ENCODE data around the gene BARD1. TPM values are rescaled to one million over a fixed set of nuclear protein-coding genes. Genes with fewer than 3 reads are reported as not detected.

BARD1 gene
- total RNA-seq, 5 donors from 2014 or later (not counting 1 experiment from before 2014, with no cell fraction given) = 6.7 to 12.1 (median 11.1) TPM

DNA sequence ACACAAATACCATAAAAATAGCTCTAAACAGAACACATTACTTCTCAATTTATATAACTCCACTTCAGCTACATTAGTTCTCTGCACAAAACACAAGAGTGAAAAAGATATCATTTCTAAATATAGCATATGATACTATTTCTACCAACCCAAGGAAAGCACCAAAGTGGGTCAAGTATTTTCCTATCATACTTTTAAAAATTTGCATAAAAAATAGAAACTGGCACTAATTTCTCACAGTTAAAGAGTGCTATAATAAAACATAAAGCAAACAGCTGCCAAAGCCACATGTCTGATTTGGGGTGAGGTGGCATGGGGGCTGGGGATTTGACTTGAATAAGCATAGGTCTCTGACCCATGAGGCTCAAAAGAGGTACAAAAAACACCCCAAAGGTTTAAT lies 61.5 kb downstream of the BARD1 start:
- Histone ChIP-seq H3K4me3 (ENCODE audit: control insufficient read depth in 1 of 2, extremely low read depth in 1 of 2, low read length in 1 of 2) (no peak overlapping the region), H3K27me3 (replicated peaks in 1 of 2; ENCODE audit: control insufficient read depth in 2 of 2, extremely low read depth in 1 of 2, insufficient read depth in 2 of 2, low read length in 1 of 2) (no peaks in the 10 kb centered on the region), H3K27ac (ENCODE audit: low read length) (no peak overlapping the region), H3K4me1 (ENCODE audit: control insufficient read depth in 1 of 2, extremely low read depth in 1 of 2, insufficient read depth in 2 of 2, low read length in 2 of 2) (no peaks in the 10 kb centered on the region), H3K36me3 (ENCODE audit: control insufficient read depth in 2 of 2, extremely low read depth in 1 of 2, insufficient read depth in 1 of 2, low read length in 1 of 2) (peaks cover 0 to 7% of the 10 kb centered on the region in 2 donors), H3K9me3 (no peaks in the 10 kb centered on the region)
- H3K9me3 Mint-ChIP-seq = no peaks in the 10 kb centered on the region
- peaks cover 0 to 3% (median 0%) of the 10 kb centered on the region in 3 donors for H3K4me1 Mint-ChIP-seq
- no peak overlapping the region for H3K4me3 Mint-ChIP-seq
- DNase-seq = no peak
- H3K27ac Mint-ChIP-seq = no peak overlapping the region
- CTCF ChIA-PET = interaction anchor here in 1 of 2 donors (0.7 kb wide), 1 partner anchor 484 kb away, joined by 3 read pairs; no protein-coding TSS in a partner anchor
- POLR2A ChIA-PET = no interaction called here
- ATAC-seq (replicated peaks in 1 of 4) = no peak
- peaks cover 42% of the 10 kb centered on the region for H3K36me3 Mint-ChIP-seq
- H3K27me3 Mint-ChIP-seq = no peaks in the 10 kb centered on the region

DNA sequence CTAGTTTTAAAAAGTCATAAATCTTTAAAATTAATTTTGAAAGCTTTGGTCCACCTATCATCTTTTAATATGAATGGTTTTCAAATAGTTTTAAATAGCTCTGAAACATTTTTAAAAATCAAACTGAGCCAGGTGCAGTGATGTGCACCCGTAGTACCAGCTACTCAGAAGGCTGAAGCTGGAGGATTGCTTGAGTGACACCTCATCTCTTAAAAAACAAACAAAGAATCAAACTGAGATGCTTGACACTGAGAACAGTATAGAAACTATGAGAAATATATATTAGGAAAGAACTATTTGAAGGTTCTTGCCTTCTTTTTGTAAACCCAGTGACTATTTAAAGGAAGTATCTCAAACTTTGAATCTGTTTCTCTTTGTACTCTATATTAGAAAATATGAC lies 67.4 kb downstream of the BARD1 start:
- Mint-ChIP-seq H3K4me3 (no peak overlapping the region), H3K4me1 (peaks cover 6 to 13% (median 7%) of the 10 kb centered on the region in 3 donors), H3K9me3 (no peaks in the 10 kb centered on the region), H3K27ac (no peak overlapping the region), H3K27me3 (no peaks in the 10 kb centered on the region), H3K36me3 (peaks cover 46% of the 10 kb centered on the region)
- H3K9me3 ChIP-seq = no peaks in the 10 kb centered on the region
- ChIA-PET POLR2A (no interaction called here), CTCF (no interaction called here)
- no peak overlapping the region for H3K4me3 ChIP-seq (ENCODE audit: control insufficient read depth in 1 of 2, extremely low read depth in 1 of 2, low read length in 1 of 2)
- H3K4me1 ChIP-seq (ENCODE audit: control insufficient read depth in 1 of 2, extremely low read depth in 1 of 2, insufficient read depth in 2 of 2, low read length in 2 of 2) = no peaks in the 10 kb centered on the region
- H3K27ac ChIP-seq (ENCODE audit: low read length) = no peak overlapping the region
- ATAC-seq (replicated peaks in 1 of 4) (no peak), DNase-seq (no peak)
- WGBS (ENCODE audit: insufficient coverage) = no CpG with 5 or more reads among the region's 1 CpG
- no peaks in the 10 kb centered on the region for H3K27me3 ChIP-seq (replicated peaks in 1 of 2; ENCODE audit: control insufficient read depth in 2 of 2, extremely low read depth in 1 of 2, insufficient read depth in 2 of 2, low read length in 1 of 2)
- no peaks in the 10 kb centered on the region for H3K36me3 ChIP-seq (ENCODE audit: control insufficient read depth in 2 of 2, extremely low read depth in 1 of 2, insufficient read depth in 1 of 2, low read length in 1 of 2)

DNA sequence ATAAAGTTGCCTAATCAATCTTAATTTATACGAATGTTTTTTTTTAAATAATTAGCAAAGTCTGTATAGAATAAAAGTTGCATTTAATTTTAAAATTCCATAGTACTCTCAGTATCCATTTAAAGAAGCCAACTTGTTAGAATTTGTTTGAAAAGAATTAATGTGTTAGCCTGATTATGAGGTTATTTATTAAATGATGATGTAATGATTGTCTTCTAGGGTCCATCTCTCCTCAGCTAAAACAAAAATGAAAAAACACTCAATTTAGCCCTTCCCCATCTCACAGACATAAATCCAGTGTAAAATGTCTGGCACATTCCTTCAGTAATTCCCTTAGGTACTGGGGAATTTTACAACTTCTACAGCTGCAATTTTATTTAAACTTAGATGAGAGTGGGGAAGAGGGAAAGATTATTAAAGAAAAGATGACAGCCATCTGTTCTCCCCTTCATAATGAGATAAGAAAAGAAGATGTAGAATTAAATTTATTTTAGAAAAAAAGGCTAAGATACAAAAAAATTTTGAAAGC lies 68.6 kb downstream of the BARD1 start:
- peaks cover 5 to 13% (median 6%) of the 10 kb centered on the region in 3 donors for H3K4me1 Mint-ChIP-seq
- no peak overlapping the region for H3K27ac Mint-ChIP-seq
- DNase-seq (no peak), ATAC-seq (replicated peaks in 1 of 4) (no peak)
- Histone ChIP-seq H3K27ac (ENCODE audit: low read length) (no peak overlapping the region), H3K36me3 (ENCODE audit: control insufficient read depth in 2 of 2, extremely low read depth in 1 of 2, insufficient read depth in 1 of 2, low read length in 1 of 2) (no peaks in the 10 kb centered on the region), H3K27me3 (replicated peaks in 1 of 2; ENCODE audit: control insufficient read depth in 2 of 2, extremely low read depth in 1 of 2, insufficient read depth in 2 of 2, low read length in 1 of 2) (no peaks in the 10 kb centered on the region), H3K9me3 (no peaks in the 10 kb centered on the region), H3K4me3 (ENCODE audit: control insufficient read depth in 1 of 2, extremely low read depth in 1 of 2, low read length in 1 of 2) (no peak overlapping the region), H3K4me1 (ENCODE audit: control insufficient read depth in 1 of 2, extremely low read depth in 1 of 2, insufficient read depth in 2 of 2, low read length in 2 of 2) (no peaks in the 10 kb centered on the region)
- no peaks in the 10 kb centered on the region for H3K27me3 Mint-ChIP-seq
- no CpG with 5 or more reads among the region's 1 CpG for WGBS (ENCODE audit: insufficient coverage)
- H3K4me3 Mint-ChIP-seq = no peak overlapping the region
- ChIA-PET CTCF (no interaction called here), POLR2A (no interaction called here)
- H3K9me3 Mint-ChIP-seq = no peaks in the 10 kb centered on the region
- H3K36me3 Mint-ChIP-seq = peaks cover 43% of the 10 kb centered on the region

DNA sequence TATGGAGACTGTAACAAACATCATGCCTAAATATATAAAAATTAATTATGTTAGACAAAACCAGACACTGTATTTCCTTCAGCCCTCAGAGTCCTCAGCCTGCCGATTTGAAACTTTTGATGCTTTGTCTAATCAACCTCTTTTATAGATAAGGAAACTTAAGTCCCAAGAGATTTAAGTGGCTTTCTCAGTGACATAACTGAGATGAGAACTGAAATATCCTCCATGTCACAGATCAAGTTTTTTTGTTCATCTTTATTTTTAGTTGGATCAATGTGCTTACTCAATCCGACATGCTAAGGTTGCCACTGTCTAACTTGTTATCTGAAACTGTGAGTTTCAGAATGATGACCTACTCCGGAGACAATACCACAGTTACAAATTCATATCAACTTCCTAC lies 72.3 kb downstream of the BARD1 start:
- no peaks in the 10 kb centered on the region for H3K9me3 ChIP-seq
- H3K36me3 ChIP-seq (ENCODE audit: control insufficient read depth in 2 of 2, extremely low read depth in 1 of 2, insufficient read depth in 1 of 2, low read length in 1 of 2) = no peaks in the 10 kb centered on the region
- no peaks in the 10 kb centered on the region for H3K27me3 ChIP-seq (replicated peaks in 1 of 2; ENCODE audit: control insufficient read depth in 2 of 2, extremely low read depth in 1 of 2, insufficient read depth in 2 of 2, low read length in 1 of 2)
- Mint-ChIP-seq H3K4me3 (no peak overlapping the region), H3K36me3 (peaks cover 30% of the 10 kb centered on the region), H3K9me3 (no peaks in the 10 kb centered on the region), H3K4me1 (peaks cover 5 to 13% (median 6%) of the 10 kb centered on the region in 3 donors), H3K27ac (no peak overlapping the region), H3K27me3 (no peaks in the 10 kb centered on the region)
- no peak overlapping the region for H3K27ac ChIP-seq (ENCODE audit: low read length)
- DNase-seq = peak in 1 of 35 experiments; percentile 2
- no peaks in the 10 kb centered on the region for H3K4me1 ChIP-seq (ENCODE audit: control insufficient read depth in 1 of 2, extremely low read depth in 1 of 2, insufficient read depth in 2 of 2, low read length in 2 of 2)
- ATAC-seq (replicated peaks in 1 of 4) = no peak
- CTCF ChIA-PET = no interaction called here
- POLR2A ChIA-PET = no interaction called here
- no CpG with 5 or more reads among the region's 3 CpGs for WGBS (ENCODE audit: insufficient coverage)
- H3K4me3 ChIP-seq (ENCODE audit: control insufficient read depth in 1 of 2, extremely low read depth in 1 of 2, low read length in 1 of 2) = no peak overlapping the region

DNA sequence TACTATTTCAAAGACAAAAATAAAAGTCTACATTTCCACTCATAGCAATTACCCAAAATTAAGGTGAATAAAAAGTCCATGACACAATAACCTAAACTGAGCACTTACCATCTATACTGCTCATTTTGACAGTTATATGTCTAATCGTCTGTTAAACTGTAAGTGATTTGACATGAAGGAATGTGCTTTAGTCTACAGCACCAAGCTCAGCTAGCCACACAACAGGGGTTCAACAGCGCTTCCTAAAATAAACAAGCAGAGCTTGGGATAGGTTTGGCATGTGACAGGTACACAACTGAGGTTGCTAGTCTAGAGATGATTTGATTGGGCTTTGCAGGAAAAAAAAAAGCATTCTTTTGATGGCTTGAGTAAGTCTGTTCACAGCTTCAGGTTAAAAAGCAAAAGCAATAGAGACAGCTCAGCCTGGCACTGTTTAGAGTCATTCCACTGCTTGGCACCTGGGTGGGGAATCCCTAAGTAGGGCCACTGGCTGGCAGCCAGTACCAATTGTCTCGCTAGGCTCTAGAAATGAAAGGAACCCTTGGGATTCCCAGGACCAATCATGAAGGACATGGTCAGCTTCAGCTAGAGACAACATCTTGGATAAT lies 78.6 kb downstream of the BARD1 start:
- no peaks in the 10 kb centered on the region for H3K27me3 Mint-ChIP-seq
- peaks cover 40% of the 10 kb centered on the region for H3K36me3 Mint-ChIP-seq
- Histone ChIP-seq H3K36me3 (ENCODE audit: control insufficient read depth in 2 of 2, extremely low read depth in 1 of 2, insufficient read depth in 1 of 2, low read length in 1 of 2) (peaks cover 0 to 3% of the 10 kb centered on the region in 2 donors), H3K4me1 (ENCODE audit: control insufficient read depth in 1 of 2, extremely low read depth in 1 of 2, insufficient read depth in 2 of 2, low read length in 2 of 2) (no peaks in the 10 kb centered on the region), H3K27me3 (replicated peaks in 1 of 2; ENCODE audit: control insufficient read depth in 2 of 2, extremely low read depth in 1 of 2, insufficient read depth in 2 of 2, low read length in 1 of 2) (no peaks in the 10 kb centered on the region), H3K9me3 (no peaks in the 10 kb centered on the region), H3K4me3 (ENCODE audit: control insufficient read depth in 1 of 2, extremely low read depth in 1 of 2, low read length in 1 of 2) (no peak overlapping the region), H3K27ac (ENCODE audit: low read length) (no peak overlapping the region)
- H3K4me3 Mint-ChIP-seq = no peak overlapping the region
- H3K9me3 Mint-ChIP-seq = no peaks in the 10 kb centered on the region
- WGBS (ENCODE audit: insufficient coverage) = 92% methylated on average over 2 of the region's 3 CpGs
- CTCF ChIA-PET = no interaction called here
- POLR2A ChIA-PET = no interaction called here
- DNase-seq = no peak
- H3K27ac Mint-ChIP-seq = no peak overlapping the region
- H3K4me1 Mint-ChIP-seq = no peaks in the 10 kb centered on the region
- ATAC-seq (replicated peaks in 1 of 4) = no peak

DNA sequence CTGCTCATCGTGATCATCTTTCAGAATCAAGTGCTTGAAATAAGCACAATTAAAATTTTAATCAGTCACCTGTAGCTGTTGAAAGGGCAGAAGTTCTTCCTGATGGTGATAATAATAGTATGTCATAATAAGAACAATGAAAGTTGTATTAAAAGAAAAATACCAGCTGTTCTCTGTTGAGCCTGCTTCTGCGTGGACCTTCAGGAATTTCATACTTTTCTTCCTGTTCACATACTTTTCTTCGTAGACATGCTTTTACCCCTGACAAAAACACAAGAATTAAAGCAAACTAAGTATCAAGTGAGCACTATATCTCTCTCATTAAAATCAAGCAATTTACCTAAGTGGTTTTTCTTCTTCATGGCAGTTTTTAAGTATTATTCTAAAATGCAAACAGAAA lies 79.2 kb downstream of the BARD1 start:
- H3K36me3 Mint-ChIP-seq = peaks cover 36% of the 10 kb centered on the region
- H3K36me3 ChIP-seq (ENCODE audit: control insufficient read depth in 2 of 2, extremely low read depth in 1 of 2, insufficient read depth in 1 of 2, low read length in 1 of 2) = peaks cover 0 to 3% of the 10 kb centered on the region in 2 donors
- no peak overlapping the region for H3K27ac ChIP-seq (ENCODE audit: low read length)
- H3K4me1 Mint-ChIP-seq = no peaks in the 10 kb centered on the region
- H3K27me3 Mint-ChIP-seq = no peaks in the 10 kb centered on the region
- POLR2A ChIA-PET = no interaction called here
- no peaks in the 10 kb centered on the region for H3K9me3 Mint-ChIP-seq
- ATAC-seq (replicated peaks in 1 of 4) = no peak
- no peak overlapping the region for H3K4me3 Mint-ChIP-seq
- no CpG with 5 or more reads among the region's 3 CpGs for WGBS (ENCODE audit: insufficient coverage)
- CTCF ChIA-PET = no interaction called here
- H3K9me3 ChIP-seq = no peaks in the 10 kb centered on the region
- no peaks in the 10 kb centered on the region for H3K27me3 ChIP-seq (replicated peaks in 1 of 2; ENCODE audit: control insufficient read depth in 2 of 2, extremely low read depth in 1 of 2, insufficient read depth in 2 of 2, low read length in 1 of 2)
- no peaks in the 10 kb centered on the region for H3K4me1 ChIP-seq (ENCODE audit: control insufficient read depth in 1 of 2, extremely low read depth in 1 of 2, insufficient read depth in 2 of 2, low read length in 2 of 2)
- DNase-seq = no peak
- no peak overlapping the region for H3K27ac Mint-ChIP-seq
- no peak overlapping the region for H3K4me3 ChIP-seq (ENCODE audit: control insufficient read depth in 1 of 2, extremely low read depth in 1 of 2, low read length in 1 of 2)

DNA sequence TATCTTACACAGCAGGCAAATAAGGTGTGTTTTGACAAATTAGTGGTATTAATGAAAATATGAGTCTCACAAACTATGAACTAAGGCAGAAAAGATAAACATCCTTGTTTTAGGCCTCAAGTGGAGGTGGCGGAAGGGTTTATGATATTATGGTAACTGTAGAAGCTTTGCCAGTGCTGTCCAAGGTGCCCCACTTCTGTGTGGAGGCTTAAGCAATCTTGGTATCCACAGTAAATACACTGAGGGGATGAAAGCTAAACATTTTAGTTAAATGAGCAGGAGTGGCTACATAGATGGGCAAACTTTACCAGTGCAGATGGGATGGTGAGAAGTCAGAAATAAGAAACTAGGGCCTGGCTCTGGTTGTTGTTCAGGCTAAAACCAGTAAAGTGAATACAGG lies 84.7 kb downstream of the BARD1 start:
- no peaks in the 10 kb centered on the region for H3K4me1 ChIP-seq (ENCODE audit: control insufficient read depth in 1 of 2, extremely low read depth in 1 of 2, insufficient read depth in 2 of 2, low read length in 2 of 2)
- ATAC-seq (replicated peaks in 1 of 4) (no peak), DNase-seq (no peak)
- no peak overlapping the region for H3K4me3 ChIP-seq (ENCODE audit: control insufficient read depth in 1 of 2, extremely low read depth in 1 of 2, low read length in 1 of 2)
- H3K9me3 ChIP-seq = no peaks in the 10 kb centered on the region
- POLR2A ChIA-PET = no interaction called here
- no peaks in the 10 kb centered on the region for H3K4me1 Mint-ChIP-seq
- H3K36me3 Mint-ChIP-seq = peaks cover 41% of the 10 kb centered on the region
- no peaks in the 10 kb centered on the region for H3K27me3 ChIP-seq (replicated peaks in 1 of 2; ENCODE audit: control insufficient read depth in 2 of 2, extremely low read depth in 1 of 2, insufficient read depth in 2 of 2, low read length in 1 of 2)
- no peak overlapping the region for H3K27ac ChIP-seq (ENCODE audit: low read length)
- no CpG with 5 or more reads among the region's 1 CpG for WGBS (ENCODE audit: insufficient coverage)
- no peaks in the 10 kb centered on the region for H3K27me3 Mint-ChIP-seq
- no peak overlapping the region for H3K4me3 Mint-ChIP-seq
- CTCF ChIA-PET = no interaction called here
- H3K9me3 Mint-ChIP-seq = peaks cover 0 to 15% (median 4%) of the 10 kb centered on the region in 3 donors
- H3K36me3 ChIP-seq (ENCODE audit: control insufficient read depth in 2 of 2, extremely low read depth in 1 of 2, insufficient read depth in 1 of 2, low read length in 1 of 2) = peaks cover 0 to 3% of the 10 kb centered on the region in 2 donors
- H3K27ac Mint-ChIP-seq = no peak overlapping the region

Measured in T-cell (primary cell).